ENCODE measurements around the gene LSAMP. TPM values are rescaled to one million over a fixed set of nuclear protein-coding genes. Genes with fewer than 3 reads are reported as not detected.

LSAMP gene
- total RNA-seq, 1 donor from 2014 or later = 64.9 TPM

DNA sequence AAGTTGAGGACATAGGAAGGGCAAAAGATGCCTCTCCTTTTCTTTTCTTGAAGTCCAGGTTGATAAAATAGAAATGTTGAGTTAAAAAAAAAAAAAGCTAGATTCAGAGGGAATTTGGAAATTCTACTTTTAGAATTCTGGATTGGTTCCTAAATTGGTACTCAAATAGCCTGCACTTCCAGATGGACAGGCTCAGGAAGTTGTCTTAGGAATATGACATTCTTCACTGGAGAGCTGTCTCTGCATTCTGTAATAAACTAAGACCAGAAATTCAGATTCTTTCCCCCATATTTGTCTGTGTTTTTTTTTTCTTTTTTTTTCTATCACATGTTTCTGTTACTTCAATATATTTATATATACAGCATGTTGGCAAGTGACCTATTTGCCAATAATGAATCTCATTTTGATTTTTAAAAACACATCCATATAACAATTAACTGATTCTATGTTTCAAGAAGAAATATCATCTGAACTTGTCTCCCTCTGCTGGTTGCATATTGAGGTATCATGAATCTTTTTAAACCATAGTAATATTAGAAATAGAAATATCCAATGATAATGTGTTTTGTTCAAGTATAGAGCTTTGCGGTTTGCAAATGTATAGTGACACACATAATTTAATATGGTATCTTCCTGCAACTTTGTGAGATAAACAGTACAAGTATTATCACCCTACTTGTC, 8.5 kb upstream of the LSAMP start:
- Mint-ChIP-seq H3K27me3 (no peaks in the 10 kb centered on the region), H3K9me3 (no peaks in the 10 kb centered on the region), H3K27ac (no peak overlapping the region), H3K4me3 (no peak overlapping the region), H3K4me1 (ENCODE audit: unreplicated experiment) (peaks cover 4% of the 10 kb centered on the region), H3K36me3 (no peaks in the 10 kb centered on the region)
- no peak for DNase-seq (ENCODE audit: extremely low spot score, unreplicated experiment)
- peak; percentile 67 for TF ChIP-seq CTCF (conservative IDR thresholded peaks at IDR 0.05)

DNA sequence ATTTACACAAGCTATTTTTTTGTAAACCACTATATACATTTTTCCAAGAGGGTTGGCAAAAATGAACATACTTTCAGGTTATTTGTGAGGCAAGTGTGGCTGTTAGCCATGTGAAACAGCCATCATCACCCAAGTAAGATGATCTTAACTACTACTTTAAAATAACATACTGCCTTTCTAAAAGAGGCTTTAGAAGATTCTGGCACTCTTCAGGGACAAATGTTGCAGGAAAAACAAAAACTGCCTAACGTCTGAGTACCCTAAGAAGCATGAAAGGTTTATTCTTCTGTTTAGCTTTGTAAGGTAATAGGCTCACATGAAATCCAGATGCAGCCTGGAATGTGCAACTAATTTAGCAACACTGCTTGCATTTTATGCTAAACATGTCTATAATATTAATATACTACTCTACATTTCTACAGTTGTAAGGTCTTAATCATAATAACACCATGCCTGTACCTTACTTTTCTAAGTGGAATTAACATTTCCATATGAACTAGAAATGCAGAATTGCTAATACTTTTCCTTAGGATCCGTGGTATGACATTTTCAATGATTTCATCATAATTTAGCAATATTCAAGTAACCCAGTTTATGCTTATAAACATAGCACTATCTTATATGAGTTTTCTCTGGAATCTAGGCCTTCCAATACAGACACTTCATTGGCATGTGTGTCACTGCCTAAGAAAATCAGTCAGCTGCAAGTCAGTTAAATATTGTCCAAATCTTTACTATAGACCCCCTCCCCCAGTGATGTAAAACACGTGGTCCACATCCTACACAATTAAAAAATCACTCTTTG, 4.5 kb upstream of the LSAMP start:
- H3K27me3 Mint-ChIP-seq = peaks cover 16% of the 10 kb centered on the region
- TF ChIP-seq CTCF (conservative IDR thresholded peaks at IDR 0.05) = no peak
- no peak for DNase-seq (ENCODE audit: extremely low spot score, unreplicated experiment)
- no peaks in the 10 kb centered on the region for H3K9me3 Mint-ChIP-seq
- H3K4me1 Mint-ChIP-seq (ENCODE audit: unreplicated experiment) = peaks cover 18% of the 10 kb centered on the region
- H3K36me3 Mint-ChIP-seq = no peaks in the 10 kb centered on the region
- H3K27ac Mint-ChIP-seq = no peak overlapping the region
- H3K4me3 Mint-ChIP-seq = no peak overlapping the region

GRCh38 chr3:116445990-116446389, 703 bp upstream of the LSAMP start:
- Mint-ChIP-seq H3K4me3 (peak overlapping the region; percentile 88), H3K9me3 (no peaks in the 10 kb centered on the region), H3K4me1 (ENCODE audit: unreplicated experiment) (peaks cover 36% of the 10 kb centered on the region), H3K27me3 (peaks cover 35% of the 10 kb centered on the region), H3K36me3 (no peaks in the 10 kb centered on the region), H3K27ac (peak overlapping the region; percentile 39)
- DNase-seq (ENCODE audit: extremely low spot score, unreplicated experiment) = no peak
- no peak for TF ChIP-seq CTCF (conservative IDR thresholded peaks at IDR 0.05)

DNA sequence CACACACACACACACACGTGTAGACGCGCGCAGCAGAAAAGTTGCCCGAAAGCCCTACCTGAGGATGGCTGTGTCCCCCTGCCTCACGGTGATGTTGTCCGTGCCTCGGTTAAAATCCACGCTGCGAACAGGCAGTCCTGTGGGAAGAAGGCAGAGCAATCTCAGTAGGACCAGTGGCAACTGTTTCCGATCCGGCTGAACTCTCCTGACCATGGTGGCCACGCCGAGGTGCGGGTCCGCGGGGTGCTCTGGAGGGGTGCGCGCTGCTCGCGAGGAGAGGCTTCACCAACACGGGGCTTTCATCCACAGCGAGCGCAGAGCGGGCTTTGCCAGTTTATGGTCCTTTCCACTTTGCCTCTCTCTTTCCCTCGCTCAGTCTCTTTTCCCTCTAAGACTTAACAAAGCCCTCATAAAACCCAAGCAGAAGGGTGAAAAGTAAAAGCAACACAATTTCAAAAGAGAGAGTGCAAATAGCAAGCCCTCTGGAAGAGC, 422 bp downstream of the LSAMP start:
- Mint-ChIP-seq H3K4me3 (peak overlapping the region; percentile 88), H3K9me3 (no peaks in the 10 kb centered on the region), H3K27me3 (peaks cover 35% of the 10 kb centered on the region), H3K4me1 (ENCODE audit: unreplicated experiment) (peaks cover 36% of the 10 kb centered on the region), H3K36me3 (peaks cover 4% of the 10 kb centered on the region), H3K27ac (peak overlapping the region; percentile 78)
- DNase-seq (ENCODE audit: extremely low spot score, unreplicated experiment) = no peak
- no peak for TF ChIP-seq CTCF (conservative IDR thresholded peaks at IDR 0.05)

- Mint-ChIP-seq H3K36me3 (peaks cover 4% of the 10 kb centered on the region), H3K27me3 (peaks cover 35% of the 10 kb centered on the region), H3K9me3 (no peaks in the 10 kb centered on the region), H3K4me1 (ENCODE audit: unreplicated experiment) (peaks cover 33% of the 10 kb centered on the region), H3K27ac (peak overlapping the region; percentile 78), H3K4me3 (peak overlapping the region; percentile 88)
- no peak for DNase-seq (ENCODE audit: extremely low spot score, unreplicated experiment)
- no peak for TF ChIP-seq CTCF (conservative IDR thresholded peaks at IDR 0.05)
These were observed 1.1 kb downstream of the LSAMP start for GRCh38 chr3:116444115-116444747.

Measured in type B pancreatic cell (in vitro differentiated cells).